GM12878 (cell line): Measurements from ENCODE around the gene RHOT1. TPM values are rescaled to one million over a fixed set of nuclear protein-coding genes. Genes with fewer than 3 reads are reported as not detected.
A peak's percentile ranks its signal among the peaks of the same experiment; 100 is the strongest.

Source experiments
- BCL11A ChIP-seq: IDR thresholded peaks from 2 replicates; pipeline ENCODE4 v1.6.1; 2011; ENCODE audit warnings: low read depth, low read length
- BMI1 ChIP-seq: fragments of 450-650 bp; IDR thresholded peaks from 2 replicates; pipeline ENCODE4 v1.6.1; 2016; ENCODE audit warnings: mild to moderate bottlenecking, moderate library complexity, borderline replicate concordance
- CBX5 ChIP-seq: sonication (generic); IDR thresholded peaks from 2 replicates; pipeline ENCODE4 v1.6.1; 2016; ENCODE audit warnings: low read depth, moderate library complexity, mild to moderate bottlenecking, inconsistent platforms
- CEBPB ChIP-seq, 2 experiments: fragments of 150-350 bp in 1 of 2; IDR thresholded peaks; 2 replicates each; pipeline ENCODE4 v1.6.1; 2012 to 2014; ENCODE audit warnings: low read depth in 2 of 2, low read length in 2 of 2, borderline replicate concordance in 1 of 2, inconsistent platforms in 1 of 2
- CREB1 ChIP-seq: IDR thresholded peaks from 2 replicates; pipeline ENCODE4 v1.6.1; 2012; ENCODE audit warnings: low read depth, mild to moderate bottlenecking, inconsistent platforms
- ETV6 ChIP-seq, 2 experiments: fragments of 450-650 bp in 1 of 2; IDR thresholded peaks in 1 of 2; conservative IDR thresholded peaks in 1 of 2; 2 replicates each; pipeline ENCODE4 v1.6.1; 2014; ENCODE audit warnings: antibody characterized with exemption in 1 of 2, borderline replicate concordance in 1 of 2, low read depth in 1 of 2, mild to moderate bottlenecking in 1 of 2, moderate library complexity in 1 of 2
- GATAD2B ChIP-seq: fragments of 450-650 bp; conservative IDR thresholded peaks from 2 replicates; pipeline ENCODE4 v1.6.1; 2017; ENCODE audit warnings: low read depth, mild to moderate bottlenecking, moderate library complexity
- HCFC1 ChIP-seq: fragments of 150-350 bp; IDR thresholded peaks from 2 replicates; pipeline ENCODE4 v1.6.1; 2014; ENCODE audit warnings: low read length
- IKZF2 ChIP-seq, 2 experiments: fragments of 450-650 bp; IDR thresholded peaks; 2 replicates each; pipeline ENCODE4 v1.6.1; 2017; ENCODE audit warnings: mild to moderate bottlenecking in 2 of 2, moderate library complexity in 2 of 2
- JUNB ChIP-seq: IDR thresholded peaks from 2 replicates; pipeline ENCODE4 v1.6.1; 2016; ENCODE audit warnings: antibody characterized with exemption, mild to moderate bottlenecking
- KAT2A ChIP-seq: conservative IDR thresholded peaks from 2 replicates; pipeline ENCODE4 v1.6.1; 2011; ENCODE audit warnings: low read depth, low read length; ENCODE audit not compliant: control insufficient read depth
- NFYB ChIP-seq: IDR thresholded peaks from 2 replicates; pipeline ENCODE4 v1.6.1; 2011; ENCODE audit warnings: low read depth, mild to moderate bottlenecking, low read length, improper control_type of control experiment, moderate library complexity; ENCODE audit not compliant: insufficient read depth
- POLR2AphosphoS2 ChIP-seq: IDR thresholded peaks from 2 replicates; pipeline ENCODE4 v1.6.1; 2011; ENCODE audit warnings: low read depth, mild to moderate bottlenecking, low read length, improper control_type of control experiment, moderate library complexity
- RB1 ChIP-seq: fragments of 450-650 bp; formaldehyde crosslinking; IDR thresholded peaks from 2 replicates; pipeline ENCODE4 v1.6.1; 2017; ENCODE audit warnings: mild to moderate bottlenecking, borderline replicate concordance
- SMAD1 ChIP-seq: fragments of 450-650 bp; IDR thresholded peaks from 2 replicates; pipeline ENCODE4 v1.6.1; 2018; ENCODE audit warnings: mild to moderate bottlenecking, low read depth; ENCODE audit not compliant: partially characterized antibody
- SUPT20H ChIP-seq: IDR thresholded peaks from 2 replicates; pipeline ENCODE4 v1.6.1; 2011; ENCODE audit warnings: low read depth, mild to moderate bottlenecking, low read length, moderate library complexity, borderline replicate concordance; ENCODE audit not compliant: control insufficient read depth
- SUZ12 ChIP-seq: fragments of 200-600 bp; sonication (generic); IDR thresholded peaks from one replicate; pipeline ENCODE4 v1.6.1; 2018; ENCODE audit warnings: antibody characterized with exemption, mild to moderate bottlenecking; ENCODE audit not compliant: unreplicated experiment
- TCF3 ChIP-seq: IDR thresholded peaks from 2 replicates; pipeline ENCODE4 v1.6.1; 2012; ENCODE audit warnings: low read depth, mild to moderate bottlenecking, low read length, borderline replicate concordance; ENCODE audit not compliant: insufficient read depth
- YY1 ChIP-seq: IDR thresholded peaks from 2 replicates; pipeline ENCODE4 v1.6.1; 2011; ENCODE audit warnings: low read depth, mild to moderate bottlenecking, low read length
- ZNF207 ChIP-seq: fragments of 450-650 bp; IDR thresholded peaks from 2 replicates; pipeline ENCODE4 v1.6.1; 2014; ENCODE audit warnings: antibody characterized with exemption, mild to moderate bottlenecking, borderline replicate concordance
- polyA plus RNA-seq, 11 experiments: library from polyadenylated mRNA; depleted of rRNA in 4 of 11; unstranded in 6 of 11; stranded (reverse) in 5 of 11; fragments of >200 nt; fragmentation: Nextera tagmentation in 4 of 11; fragmentation: Illumina TruSeq in 1 of 11; extraction: Ambion mirVana in 4 of 11; extraction: Trizol in 1 of 11; gene quantifications; 1 replicate in 1 of 11; 2 replicates in 10 of 11; pipeline versions ENCODE4 v1.2.1 to v1.2.3, GENCODE V29; 2011 to 2016; ENCODE audit warnings: inconsistent platforms in 2 of 11, missing spikeins in 2 of 11, low read depth in 1 of 11
- total RNA-seq, 4 experiments: library from RNA; depleted of rRNA in 3 of 4; stranded (reverse); fragments of >200 nt in 3 of 4; fragmentation: Illumina TruSeq in 1 of 4; extraction: Trizol in 1 of 4; gene quantifications; 2 replicates each; pipeline versions ENCODE4 v1.2.1 to v1.2.3, GENCODE V29; 2013 to 2021
- TF ChIP-seq, protein P1 (sequence below): IDR thresholded peaks from 2 replicates; pipeline ENCODE4 v1.6.1; 2012; ENCODE audit warnings: low read depth, low read length, improper control_type of control experiment
- TF ChIP-seq, protein P2 (sequence below): fragments of 450-650 bp; IDR thresholded peaks from 2 replicates; pipeline ENCODE4 v1.6.1; 2017; ENCODE audit warnings: mild to moderate bottlenecking, low read depth, inconsistent platforms; ENCODE audit not compliant: poor library complexity, severe bottlenecking
- TF ChIP-seq, protein P3 (sequence below): fragments of 450-650 bp; IDR thresholded peaks from 2 replicates; pipeline ENCODE4 v1.6.1; 2017; ENCODE audit warnings: mild to moderate bottlenecking
- TF ChIP-seq, protein P4 (sequence below): IDR thresholded peaks from 2 replicates; pipeline ENCODE4 v1.6.1; 2012; ENCODE audit warnings: low read depth, low read length, improper control_type of control experiment
- TF ChIP-seq, protein P5 (sequence below): fragments of 450-650 bp; IDR thresholded peaks from 2 replicates; pipeline ENCODE4 v1.6.1; 2017; ENCODE audit warnings: borderline replicate concordance

RHOT1 gene
- total and polyA plus RNA-seq, 10 of the 15 experiments (the other 5 are each of a cell fraction or from before 2014, with no cell fraction given): 13.3 to 68.2 (median 22.8) TPM

DNA sequence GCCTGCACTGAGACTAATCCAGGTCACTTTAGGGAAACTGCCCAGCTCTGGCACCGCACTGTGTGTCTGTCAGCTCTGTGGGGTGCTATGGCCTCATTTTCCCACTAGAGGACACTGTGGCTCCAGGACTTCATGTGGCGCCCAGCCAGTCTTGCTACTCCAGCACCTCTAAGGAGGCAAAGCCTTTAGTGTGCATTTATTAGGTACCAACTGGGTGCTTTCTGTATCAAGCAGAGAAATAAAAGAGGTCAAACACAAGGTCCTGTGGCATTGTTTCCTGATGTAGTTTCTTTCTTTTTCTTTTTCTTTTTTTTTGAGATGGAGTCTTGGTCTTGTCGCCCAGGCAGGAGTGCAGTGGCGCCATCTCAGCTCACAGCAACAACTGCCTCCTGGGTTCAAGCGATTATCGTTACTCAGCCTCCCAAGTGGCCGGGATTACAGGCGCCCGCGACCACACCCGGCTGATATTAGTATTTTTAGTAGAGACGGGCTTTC is 110.9 kb downstream of the RHOT1 start (continued):
- TF ChIP-seq CREB1 (no peak), CEBPB (IDR thresholded peaks at IDR 0.05; ENCODE audit: borderline replicate concordance in 1 of 2, low read depth in 2 of 2, low read length in 2 of 2) (no peak), SMAD1 (no peak), IKZF2 (IDR thresholded peaks at IDR 0.05) (no peak), YY1 (peak; percentile 76), TCF3 (no peak), GATAD2B (no peak), NFYB (no peak), ETV6 (conservative IDR thresholded peaks at IDR 0.05 in 1 of 2, IDR thresholded peaks at IDR 0.05 in 1 of 2; ENCODE audit: borderline replicate concordance in 1 of 2, low read depth in 1 of 2) (no peak), BMI1 (no peak), KAT2A (no peak), SUZ12 (no peak), CBX5 (no peak), POLR2AphosphoS2 (no peak), SUPT20H (no peak), JUNB (no peak), ZNF207 (no peak), BCL11A (no peak), RB1 (no peak; the same call in 1 of the 2 replicates), HCFC1 (no peak)
- TF ChIP-seq, protein P1, sequence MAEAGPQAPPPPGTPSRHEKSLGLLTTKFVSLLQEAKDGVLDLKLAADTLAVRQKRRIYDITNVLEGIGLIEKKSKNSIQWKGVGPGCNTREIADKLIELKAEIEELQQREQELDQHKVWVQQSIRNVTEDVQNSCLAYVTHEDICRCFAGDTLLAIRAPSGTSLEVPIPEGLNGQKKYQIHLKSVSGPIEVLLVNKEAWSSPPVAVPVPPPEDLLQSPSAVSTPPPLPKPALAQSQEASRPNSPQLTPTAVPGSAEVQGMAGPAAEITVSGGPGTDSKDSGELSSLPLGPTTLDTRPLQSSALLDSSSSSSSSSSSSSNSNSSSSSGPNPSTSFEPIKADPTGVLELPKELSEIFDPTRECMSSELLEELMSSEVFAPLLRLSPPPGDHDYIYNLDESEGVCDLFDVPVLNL: no peak
- TF ChIP-seq, protein P2, sequence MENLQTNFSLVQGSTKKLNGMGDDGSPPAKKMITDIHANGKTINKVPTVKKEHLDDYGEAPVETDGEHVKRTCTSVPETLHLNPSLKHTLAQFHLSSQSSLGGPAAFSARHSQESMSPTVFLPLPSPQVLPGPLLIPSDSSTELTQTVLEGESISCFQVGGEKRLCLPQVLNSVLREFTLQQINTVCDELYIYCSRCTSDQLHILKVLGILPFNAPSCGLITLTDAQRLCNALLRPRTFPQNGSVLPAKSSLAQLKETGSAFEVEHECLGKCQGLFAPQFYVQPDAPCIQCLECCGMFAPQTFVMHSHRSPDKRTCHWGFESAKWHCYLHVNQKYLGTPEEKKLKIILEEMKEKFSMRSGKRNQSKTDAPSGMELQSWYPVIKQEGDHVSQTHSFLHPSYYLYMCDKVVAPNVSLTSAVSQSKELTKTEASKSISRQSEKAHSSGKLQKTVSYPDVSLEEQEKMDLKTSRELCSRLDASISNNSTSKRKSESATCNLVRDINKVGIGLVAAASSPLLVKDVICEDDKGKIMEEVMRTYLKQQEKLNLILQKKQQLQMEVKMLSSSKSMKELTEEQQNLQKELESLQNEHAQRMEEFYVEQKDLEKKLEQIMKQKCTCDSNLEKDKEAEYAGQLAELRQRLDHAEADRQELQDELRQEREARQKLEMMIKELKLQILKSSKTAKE: no peak
- TF ChIP-seq, protein P3, sequence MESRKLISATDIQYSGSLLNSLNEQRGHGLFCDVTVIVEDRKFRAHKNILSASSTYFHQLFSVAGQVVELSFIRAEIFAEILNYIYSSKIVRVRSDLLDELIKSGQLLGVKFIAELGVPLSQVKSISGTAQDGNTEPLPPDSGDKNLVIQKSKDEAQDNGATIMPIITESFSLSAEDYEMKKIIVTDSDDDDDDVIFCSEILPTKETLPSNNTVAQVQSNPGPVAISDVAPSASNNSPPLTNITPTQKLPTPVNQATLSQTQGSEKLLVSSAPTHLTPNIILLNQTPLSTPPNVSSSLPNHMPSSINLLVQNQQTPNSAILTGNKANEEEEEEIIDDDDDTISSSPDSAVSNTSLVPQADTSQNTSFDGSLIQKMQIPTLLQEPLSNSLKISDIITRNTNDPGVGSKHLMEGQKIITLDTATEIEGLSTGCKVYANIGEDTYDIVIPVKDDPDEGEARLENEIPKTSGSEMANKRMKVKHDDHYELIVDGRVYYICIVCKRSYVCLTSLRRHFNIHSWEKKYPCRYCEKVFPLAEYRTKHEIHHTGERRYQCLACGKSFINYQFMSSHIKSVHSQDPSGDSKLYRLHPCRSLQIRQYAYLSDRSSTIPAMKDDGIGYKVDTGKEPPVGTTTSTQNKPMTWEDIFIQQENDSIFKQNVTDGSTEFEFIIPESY: 0 out of 2 replicates have a peak, but pooled peaks have one; percentile 14
- TF ChIP-seq, protein P4, sequence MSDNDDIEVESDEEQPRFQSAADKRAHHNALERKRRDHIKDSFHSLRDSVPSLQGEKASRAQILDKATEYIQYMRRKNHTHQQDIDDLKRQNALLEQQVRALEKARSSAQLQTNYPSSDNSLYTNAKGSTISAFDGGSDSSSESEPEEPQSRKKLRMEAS: no peak
- TF ChIP-seq, protein P5, sequence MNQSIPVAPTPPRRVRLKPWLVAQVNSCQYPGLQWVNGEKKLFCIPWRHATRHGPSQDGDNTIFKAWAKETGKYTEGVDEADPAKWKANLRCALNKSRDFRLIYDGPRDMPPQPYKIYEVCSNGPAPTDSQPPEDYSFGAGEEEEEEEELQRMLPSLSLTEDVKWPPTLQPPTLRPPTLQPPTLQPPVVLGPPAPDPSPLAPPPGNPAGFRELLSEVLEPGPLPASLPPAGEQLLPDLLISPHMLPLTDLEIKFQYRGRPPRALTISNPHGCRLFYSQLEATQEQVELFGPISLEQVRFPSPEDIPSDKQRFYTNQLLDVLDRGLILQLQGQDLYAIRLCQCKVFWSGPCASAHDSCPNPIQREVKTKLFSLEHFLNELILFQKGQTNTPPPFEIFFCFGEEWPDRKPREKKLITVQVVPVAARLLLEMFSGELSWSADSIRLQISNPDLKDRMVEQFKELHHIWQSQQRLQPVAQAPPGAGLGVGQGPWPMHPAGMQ: no peak
